Stimulated activated CD4-positive, alpha-beta T cell treated with anti-CD3 and anti-CD28 coated beads, Interleukin-4, amount 100 ng/mL, for 4 hours (primary cell): ENCODE measurements around the gene EMID1.
"Not testable (repeated sequence)": the region's sequence is repeated elsewhere in the genome, so short reads cannot be mapped to it uniquely, and the experiment has no call there.

Experiments used
- DNase-seq, 2 experiments: peaks; one replicate each; pipeline ENCODE4 v3.0.0-alpha.2; 2020

EMID1 gene

DNA sequence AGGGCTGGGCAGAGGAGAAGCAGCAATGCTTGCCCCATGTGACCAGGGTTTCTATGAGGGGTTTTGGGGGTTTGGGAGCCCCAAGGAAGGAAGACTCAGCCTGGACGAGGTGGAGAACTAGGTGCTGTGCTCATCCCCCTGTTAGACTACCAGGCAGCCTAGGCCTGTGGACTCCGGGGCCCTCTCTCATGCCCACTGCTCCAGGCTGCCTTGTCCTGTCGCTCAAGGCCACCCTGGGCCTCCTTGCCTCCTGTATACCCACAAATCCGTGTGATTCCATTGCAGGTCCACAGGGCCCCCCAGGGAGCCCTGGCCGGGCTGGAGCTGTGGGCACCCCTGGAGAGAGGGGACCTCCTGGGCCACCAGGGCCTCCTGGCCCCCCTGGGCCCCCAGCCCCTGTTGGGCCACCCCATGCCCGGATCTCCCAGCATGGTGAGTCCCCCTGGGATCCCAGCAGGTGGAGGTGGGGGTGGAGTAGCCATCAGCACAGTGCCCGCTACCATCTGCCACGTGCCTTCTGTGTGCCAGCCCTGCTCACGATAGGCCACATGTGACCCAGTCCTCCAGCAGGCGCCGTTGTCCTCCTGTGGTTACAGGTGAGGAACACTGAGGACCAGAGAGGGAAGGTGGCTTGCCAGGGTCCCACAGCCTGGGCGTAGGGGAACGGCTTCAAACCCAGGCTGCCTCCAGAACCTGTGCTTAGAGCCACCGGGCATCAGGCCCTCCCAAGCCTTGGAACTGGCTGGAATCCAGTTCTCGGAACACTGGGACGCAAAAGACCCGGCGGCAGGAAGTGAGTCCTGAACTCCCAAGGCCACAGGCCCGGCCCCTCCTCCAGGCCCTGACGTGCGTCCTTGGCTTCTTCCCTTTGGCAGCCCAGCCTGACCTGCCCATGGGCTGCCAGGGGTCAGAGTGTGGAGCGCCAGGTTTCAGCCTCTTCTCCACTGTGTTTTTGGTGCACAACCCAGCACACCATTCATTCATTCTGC, 26.6 kb downstream of the EMID1 start:
- DNase-seq = no peak

DNA sequence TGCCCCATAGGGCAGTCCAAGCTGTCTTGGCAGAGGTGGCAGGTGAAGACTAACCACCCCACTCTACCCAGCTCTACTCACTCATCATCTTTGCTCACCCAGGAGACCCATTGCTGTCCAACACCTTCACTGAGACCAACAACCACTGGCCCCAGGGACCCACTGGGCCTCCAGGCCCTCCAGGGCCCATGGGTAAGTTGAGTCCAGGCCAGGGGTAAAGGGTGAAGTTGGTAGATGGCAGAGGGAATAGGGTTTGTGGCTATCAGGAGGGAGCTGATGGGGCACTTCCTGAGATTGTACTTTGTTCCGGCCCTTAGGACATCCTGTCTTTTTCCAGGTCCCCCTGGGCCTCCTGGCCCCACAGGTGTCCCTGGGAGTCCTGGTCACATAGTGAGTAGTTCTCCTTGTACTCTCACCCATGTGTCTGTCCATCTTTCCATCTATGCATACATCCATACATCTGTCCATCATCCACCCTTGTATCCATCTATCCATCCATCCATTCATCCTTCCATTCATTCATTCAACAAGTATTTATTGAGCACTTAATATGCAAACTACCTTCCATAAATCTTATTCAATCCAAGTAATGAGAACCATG, 27.7 kb downstream of the EMID1 start:
- DNase-seq = no peak

DNA sequence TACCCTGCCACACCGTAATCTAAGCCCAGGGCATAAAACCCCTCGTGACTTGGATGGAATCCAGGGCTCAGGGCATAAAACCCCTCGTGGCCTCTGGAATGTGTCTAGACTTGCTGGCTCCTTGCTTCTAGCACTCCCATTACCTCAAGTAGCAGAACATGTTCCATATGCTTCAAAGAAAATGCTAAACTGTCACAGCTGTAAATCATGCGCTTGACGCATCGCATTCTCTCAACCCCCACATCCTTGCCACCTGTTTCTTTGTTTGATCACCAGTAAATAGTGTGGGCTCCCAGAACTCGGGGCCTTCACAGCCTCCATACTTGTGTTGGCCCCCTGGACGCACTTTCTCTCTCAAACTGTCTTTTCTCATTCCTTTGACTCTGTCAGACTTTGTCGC, 34.8 kb downstream of the EMID1 start:
- not testable (repeated sequence) for DNase-seq

DNA sequence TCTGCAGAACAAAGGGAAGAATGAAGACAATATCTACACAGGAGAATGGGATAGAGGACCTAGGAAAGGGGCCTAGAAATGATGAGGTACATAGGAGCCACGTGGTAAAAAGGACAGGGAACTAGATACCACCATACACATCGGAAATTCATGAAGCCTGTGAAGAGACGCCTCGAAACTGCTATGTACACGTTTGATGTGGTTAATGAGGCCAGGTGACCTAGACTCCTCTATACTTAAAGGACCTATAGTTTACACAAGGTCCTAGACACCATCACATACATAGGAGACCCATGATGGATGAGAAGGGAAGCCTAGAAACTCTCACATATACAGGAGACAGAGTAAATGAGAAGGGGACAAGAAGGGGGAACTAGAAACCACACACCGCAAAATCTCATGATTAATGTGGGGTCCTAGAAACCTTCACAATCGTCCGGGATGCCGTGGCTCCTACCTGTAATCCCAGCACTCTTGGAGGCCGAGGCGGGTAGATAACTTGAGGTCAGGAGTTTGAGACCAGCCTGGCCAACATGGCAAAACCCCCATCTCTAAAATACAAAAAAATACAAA, 38.3 kb downstream of the EMID1 start:
- DNase-seq = no peak

DNA sequence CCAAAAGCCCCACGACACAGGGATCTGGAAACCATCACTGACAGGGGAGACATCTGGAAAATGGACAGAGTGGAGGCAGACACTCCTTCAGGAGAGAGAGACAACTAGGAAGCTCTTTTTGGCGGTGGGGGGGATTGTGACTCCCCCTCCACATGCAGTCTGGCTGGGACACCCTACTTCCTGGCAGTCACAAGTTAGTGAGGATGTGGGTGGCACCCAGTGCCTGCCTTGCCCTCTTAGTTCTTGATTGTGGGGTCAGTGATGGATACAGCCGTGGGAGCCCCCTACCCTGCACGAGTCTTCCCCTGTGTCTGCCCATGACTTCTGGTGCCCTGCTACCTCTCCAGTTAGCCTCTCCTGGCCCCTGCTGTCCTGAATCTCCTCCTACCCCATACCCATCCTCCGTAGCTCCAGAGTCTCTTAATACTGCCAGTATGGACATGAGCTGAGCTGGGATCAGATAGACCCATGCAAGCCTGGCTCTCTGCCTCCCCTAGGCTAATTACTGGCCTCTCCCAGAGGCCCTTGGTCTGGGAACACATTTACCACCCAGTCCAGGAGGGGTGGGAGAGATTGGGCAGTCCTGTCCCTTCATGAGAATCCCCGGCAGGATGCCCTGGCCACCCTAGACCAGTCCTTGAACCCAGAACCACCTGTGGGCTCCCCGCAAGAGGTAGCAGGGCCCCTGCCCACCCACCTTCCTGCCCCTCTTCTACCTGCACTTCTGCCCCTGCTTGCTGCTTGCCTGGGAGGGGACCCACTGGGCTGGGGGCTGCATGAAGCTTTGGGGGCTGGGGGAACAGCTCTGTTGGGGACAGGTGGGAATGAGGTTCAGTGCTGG, 39.3 kb downstream of the EMID1 start:
- DNase-seq = no peak

DNA sequence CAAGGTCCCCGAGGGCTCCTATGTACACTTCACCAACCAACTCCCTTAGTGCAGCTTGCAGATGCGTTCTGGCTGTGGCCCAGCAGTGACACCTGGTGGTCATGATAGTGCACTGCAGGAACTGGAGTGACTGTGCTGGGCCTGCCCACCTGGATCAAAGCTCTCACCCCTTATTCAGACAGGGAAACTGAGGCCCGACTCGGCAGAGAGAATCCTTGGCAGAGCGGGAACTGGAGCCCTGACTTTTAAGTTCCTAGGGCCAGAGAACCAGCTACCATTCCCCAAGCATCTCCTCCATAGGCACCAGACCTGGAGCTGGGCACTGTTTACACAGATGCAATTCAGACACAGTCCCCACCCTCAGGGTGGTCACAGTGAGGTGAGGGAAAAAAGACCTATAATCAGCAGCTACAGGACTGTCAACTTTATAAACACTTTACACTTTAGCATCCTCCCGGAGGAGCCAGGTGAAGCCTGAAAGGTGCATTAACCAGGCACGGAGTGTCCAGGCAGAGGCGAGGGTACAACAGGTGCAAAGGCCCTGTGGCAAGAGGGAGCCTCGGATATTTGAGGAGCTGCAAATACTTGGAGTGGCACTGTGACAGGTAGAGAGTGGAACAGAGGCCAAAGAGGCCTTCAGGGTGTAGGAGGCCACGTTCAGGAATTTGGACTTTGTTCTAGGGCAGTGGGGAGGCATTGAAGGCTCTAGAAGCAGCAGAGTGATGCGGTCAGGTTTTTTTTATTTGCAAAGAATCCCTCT, 40.1 kb downstream of the EMID1 start:
- peak; percentile 57 to 61 for DNase-seq

DNA sequence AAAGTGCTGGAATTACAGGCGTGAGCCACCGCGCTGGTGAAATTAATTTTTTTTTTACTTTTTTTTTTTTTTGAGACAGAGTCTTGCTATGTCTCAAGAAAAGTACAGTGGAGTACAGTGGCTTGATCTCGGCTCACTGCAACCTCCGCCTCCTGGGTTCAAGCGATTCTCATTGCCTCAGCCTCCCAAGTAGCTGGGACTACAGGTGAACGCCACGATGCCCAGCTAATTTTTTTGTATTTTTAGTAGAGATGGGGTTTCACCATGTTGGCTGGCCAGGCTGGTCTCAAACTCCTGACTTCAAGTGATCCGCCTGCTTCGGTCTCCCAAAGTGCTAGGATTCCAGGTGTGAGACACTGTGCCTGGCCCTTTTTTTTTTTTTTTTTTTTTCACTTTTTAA, 42.2 kb downstream of the EMID1 start:
- DNase-seq = not testable (repeated sequence)

DNA sequence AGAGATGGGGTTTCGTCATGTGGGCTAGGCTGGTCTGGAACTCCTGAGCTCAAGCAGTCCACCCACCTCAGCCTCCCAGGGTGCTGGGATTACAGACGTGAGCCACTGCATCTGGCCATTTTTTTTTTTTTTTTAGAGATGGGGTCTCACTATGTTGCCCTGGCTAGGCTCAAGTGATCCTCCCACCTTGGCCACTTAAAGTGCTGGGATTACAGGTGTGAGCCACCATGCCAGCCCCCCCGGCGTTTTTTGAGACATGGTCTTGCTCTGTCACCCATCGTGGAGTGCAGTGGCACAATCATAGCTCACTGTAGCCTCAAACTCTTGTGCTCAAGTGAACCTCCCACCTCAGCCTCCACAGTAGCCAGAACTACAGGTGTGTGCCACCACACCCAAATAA, 45.6 kb downstream of the EMID1 start:
- DNase-seq = no peak

DNA sequence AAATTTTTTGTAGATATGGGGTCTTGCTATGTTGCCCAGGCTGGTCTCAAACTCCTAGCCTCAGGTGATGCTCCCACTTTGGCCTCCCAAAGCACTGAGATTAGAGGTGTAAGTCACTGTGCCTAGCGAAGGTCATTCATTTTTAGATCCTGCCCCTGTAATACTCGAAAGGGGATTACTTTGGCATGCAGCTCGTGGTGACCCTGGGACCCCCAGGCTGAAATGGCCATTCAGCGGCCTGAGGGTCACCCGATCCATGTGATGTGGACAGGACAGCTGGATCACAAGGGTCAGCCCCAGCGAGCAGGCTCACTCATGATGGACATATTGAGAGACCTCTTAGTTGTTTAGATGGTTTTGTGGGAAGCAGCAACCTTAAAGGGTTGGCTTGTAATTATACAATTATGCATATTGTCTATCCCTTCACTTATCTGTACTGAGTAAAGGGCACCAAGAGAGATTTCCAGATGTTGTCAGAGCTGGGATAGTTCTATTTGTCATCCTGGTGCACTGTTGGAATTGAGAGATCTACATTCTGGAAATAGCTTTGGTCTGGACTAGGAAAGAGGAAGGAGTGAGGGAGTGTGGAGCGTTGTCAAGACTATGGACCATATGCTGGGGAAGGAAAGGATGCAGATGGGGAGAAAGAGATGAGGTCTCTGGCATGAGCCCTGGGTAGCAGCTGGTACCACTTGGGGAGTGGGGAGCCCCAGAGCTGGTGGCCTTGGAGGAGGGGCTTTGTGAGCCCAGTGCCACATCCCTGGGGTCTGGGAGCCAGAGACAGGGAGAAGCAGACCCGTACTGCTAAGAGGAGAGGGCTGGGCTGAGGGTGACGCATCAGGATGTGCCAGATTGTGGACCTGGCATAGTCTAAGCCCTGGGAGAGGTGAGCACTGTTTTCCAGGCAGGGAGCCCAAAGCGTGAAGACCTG, 46.5 kb downstream of the EMID1 start:
- DNase-seq = no peak

DNA sequence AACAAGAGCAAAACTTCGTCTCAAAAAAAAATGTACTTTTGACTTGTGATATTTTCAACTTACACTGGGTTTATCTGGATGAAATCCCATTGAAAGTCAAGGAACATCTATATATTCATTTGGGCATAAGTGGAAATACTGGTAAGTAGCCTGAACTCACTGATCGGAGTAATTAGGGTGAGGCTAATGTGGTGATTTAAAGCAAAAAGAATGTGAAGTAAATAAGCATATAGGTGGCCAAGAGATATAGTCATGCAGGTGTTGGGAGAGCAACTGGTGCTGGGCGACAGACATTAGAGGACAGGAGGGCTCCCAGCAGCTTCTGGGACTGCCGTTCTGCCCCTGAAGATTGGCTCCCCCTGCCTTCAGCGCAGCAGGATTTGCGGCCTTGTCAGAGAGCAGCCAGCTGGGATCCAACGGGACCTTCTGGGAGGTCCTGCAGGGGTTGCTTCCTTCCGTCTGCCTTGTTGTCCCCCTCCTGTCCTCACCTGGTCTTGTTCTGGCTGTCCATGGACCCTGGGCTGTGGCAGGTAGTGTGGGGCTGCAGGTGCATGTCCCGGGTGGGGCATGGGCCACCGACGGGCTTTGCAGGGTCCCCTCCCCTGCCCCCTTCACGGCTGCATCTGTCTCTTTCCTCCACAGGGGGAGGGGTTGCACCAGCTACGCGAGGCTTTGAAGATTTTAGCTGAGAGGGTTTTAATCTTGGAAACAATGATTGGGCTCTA, 48.0 kb downstream of the EMID1 start:
- no peak for DNase-seq

DNA sequence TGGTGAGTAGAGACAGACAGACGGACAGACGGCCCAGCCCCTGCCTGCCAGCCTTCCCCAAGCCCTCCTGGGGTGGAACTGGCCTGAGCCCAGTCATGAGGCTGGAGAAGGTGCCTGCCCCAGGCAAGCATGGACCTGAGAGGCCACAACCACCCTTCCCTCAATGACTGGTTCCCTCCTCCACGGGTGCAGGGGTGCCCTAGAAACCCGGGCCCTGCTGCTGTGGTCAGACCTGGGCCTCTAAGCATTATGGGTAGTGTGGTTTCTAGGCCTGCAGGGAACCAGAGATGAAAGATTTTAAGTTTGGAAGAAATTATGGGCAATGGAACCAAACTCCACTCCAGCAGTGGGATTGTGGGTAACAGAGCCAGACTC, 48.6 kb downstream of the EMID1 start:
- no peak for DNase-seq

DNA sequence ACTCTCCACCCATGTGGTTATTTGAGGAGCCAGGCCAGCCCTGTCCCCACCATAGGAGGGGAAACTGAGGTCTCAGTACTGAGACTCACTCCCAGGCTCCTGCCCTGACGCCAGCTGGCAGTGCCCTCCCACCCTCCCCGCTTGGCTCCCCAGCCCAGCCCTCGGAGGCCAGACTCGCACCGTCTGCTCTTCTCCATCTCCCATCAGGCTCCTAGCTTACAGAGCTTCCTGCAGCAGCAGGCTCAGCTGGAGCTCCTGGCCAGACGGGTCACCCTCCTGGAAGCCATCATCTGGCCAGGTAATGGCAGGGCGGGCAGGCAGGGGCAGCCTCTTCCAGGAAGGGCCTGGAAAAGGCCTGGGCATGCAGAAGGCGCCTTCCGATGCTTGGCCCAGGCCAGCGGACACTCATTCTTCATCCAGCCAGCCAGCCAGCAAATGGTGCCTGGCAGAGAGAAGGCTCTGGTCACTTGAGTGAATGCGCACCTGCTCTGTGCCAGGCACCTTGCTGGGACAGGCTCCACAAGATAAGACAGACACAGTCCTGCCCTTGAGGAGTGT, 49.4 kb downstream of the EMID1 start:
- no peak for DNase-seq

DNA sequence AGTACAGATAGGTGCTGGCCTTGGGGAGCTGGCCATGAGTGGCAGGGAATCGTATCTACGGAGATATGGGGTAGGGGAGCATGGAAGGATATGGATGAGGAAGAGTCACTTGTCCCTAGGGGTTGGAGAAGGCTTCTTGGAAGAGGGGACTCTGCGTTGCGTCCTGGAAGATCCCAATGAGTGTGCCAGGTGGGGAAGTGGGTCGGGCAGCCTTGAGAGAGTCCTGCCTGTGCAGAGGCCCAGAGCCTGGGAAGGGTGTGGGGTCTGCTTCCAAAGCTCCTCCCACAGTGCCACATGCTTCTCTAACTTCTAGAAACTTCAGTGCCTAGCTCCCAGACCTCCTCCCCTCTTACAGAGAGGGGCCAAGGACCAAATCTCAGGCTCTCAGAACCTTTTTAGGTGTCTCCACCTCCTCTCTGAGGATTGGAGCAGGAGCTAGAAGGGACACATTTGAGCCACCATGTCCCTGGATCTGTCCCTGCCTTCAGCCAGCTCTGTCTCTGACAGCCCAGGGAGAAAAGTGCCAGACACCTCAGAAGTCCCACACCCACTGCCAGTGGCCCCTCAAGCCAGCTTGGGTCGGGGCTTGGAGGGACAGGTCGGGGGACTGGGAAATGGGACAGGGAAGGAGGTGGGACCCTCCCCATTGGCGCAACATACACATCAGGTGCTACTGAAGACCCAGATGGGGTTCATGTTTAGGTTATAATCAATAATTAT, 51.1 kb downstream of the EMID1 start:
- DNase-seq = no peak

DNA sequence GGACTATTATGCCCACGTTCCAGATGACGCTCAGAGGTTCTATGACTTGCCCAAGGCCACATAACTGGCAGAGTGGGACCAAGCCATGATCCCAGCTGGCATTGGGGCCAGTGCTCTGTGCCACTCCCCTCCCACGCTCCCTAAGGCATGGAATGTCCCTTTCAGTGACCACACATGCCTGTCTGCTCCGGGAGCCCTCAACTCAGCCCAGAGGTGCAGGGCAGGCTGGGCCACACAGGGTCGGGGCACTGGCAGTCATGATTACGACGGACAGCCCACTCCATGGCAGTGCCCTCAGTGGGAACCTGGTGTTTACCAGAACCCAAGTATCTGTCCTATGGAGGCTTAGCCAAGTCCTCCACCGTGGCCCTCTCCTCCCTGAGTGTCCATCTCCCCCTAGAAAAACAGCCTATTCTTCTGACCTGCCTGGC, 52.1 kb downstream of the EMID1 start:
- no peak for DNase-seq

DNA sequence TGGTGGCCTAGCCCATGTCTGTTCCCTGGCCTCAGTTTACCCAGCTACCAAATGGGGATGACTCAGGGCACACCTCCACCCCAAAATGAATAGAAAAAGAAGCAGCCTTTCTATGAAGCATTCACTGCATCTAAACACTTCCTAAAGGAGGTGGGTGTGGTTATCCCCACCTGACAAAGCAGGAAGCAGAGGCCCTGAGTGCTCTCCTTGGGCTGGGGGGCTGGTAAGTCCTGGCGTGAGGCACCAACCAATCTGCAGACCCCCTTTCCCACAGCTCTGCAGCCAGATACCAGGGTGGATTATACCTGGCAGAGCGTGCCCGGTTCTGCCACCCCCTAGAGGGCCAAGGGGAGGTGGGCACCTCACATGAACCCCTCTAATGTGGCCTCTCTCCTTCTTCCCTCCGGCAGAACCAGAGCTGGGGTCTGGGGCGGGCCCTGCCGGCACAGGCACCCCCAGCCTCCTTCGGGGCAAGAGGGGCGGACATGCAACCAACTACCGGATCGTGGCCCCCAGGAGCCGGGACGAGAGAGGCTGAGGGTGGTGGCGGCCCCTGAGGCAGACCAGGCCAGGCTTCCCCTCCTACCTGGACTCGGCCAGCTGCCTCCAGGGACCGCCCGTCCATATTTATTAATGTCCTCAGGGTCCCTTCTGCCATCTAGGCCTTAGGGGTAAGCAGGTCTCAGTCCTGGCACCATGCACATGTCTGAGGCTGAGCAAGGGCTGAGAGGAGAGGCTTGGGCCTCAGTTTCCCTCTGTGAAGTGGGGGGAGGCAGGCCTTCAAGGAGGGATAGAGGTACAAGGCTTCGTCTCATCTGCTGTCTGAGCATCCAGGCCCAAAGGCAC, 52.9 kb downstream of the EMID1 start:
- no peak for DNase-seq

DNA sequence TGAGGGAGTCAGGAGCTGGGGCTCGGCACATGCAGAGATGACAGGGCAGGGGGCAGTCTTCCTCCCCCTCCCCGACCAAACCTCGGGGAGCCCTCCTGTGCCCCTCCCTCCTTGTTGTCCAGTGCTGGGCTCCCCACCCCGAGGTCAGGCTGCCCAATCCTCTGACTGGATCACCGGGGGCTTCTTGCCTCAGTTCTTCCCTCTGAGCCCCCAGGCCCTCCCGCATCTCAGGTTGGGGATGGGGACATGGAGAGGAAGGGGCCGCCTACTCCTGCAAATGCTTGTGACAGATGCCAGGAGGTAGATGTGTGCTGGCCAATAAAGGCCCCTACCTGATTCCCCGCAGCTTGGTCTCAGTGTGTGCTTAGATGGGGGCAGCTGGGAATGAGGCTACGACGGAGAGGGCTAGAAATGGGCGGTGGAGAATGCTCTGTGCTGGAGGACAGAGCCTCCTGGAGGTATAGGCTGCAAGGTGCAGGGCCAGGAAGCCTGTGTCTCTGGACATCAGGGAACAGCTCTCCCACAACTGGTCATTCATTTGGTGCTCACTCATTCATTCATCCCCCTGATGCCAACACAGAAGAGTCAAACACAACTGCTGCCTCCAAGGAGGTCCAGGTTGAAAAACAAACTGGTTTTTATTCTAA, 53.7 kb downstream of the EMID1 start:
- DNase-seq = no peak

DNA sequence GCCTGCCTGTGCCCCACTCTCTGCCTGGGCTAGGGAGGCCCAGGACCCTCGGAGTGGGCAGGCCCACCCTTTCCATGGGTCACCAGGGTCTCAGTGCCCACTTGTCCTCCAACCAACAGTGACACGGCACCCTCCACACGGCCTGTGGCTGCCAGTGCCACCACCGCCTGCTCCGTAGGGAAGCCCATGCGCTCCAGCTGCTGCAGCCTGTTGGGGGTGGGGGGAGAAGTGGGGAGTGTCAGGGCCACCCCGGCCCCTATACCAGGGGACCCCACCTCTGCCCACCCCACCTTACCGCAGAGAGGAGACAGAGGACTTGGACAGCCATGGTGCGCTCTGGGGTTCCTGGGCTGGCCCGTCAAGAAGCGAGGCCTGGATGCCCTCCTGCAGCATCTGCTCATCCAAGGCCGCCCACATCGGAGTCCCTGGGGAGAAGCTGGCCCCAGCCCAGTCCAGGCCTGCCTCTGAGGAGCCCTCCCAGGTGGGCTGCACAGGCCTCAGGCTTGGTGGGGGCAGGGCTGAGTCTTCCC, 54.4 kb downstream of the EMID1 start:
- no peak for DNase-seq
